ENCODE results near the gene STX8.

The STX8 gene

DNA sequence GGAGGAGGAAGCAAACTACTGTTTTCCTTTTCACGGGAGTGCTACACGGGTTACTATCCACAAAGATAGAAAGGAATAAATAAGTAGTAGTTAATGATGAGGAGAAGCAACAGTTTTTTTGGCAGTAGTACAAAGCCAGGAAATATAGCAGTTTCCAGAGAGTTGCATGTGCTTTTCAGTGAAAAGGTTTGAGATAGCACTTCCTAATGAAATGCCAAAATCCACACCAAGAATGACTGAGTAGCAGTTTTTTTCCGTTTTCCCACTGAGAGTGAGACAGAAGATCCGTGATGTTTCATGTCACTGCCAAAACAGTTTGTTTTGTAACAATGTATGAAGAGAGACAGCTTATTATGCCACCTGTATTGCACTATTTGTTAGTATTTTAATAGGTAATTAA, 129.1 kb downstream of the STX8 start:
- CTCF ChIA-PET = no interaction called here
- no peak overlapping the region for H3K4me3 ChIP-seq (ENCODE audit: low read depth, low read length)
- POLR2A ChIA-PET = no interaction called here
- DNase-seq (ENCODE audit: low read depth, low spot score) = no peak
- no peak for TF ChIP-seq CTCF (IDR thresholded peaks at IDR 0.05; ENCODE audit: insufficient read depth, low read length, missing control alignments)

DNA sequence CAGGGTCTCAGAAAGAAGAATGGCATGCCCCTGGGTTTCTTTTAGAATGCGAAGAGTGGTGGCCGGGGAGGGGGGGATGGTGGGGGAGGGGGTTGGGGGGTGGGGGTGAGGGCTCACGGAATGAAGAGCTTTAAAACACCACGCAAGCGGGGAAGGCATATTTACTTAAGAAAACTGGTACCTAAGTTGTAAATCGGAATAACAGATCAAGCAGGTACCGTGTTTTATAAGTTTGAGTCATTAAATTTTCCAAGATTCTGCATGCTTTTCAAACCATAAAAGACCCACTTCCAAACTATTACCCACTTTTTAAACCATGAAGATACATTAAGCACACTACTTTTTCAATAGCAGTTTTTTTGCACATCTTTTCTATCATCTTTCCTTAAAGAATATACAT, 130.2 kb downstream of the STX8 start:
- CTCF ChIA-PET = no interaction called here
- no peak overlapping the region for H3K4me3 ChIP-seq (ENCODE audit: low read depth, low read length)
- no peak for DNase-seq (ENCODE audit: low read depth, low spot score)
- POLR2A ChIA-PET = no interaction called here
- no peak for TF ChIP-seq CTCF (IDR thresholded peaks at IDR 0.05; ENCODE audit: insufficient read depth, low read length, missing control alignments)

DNA sequence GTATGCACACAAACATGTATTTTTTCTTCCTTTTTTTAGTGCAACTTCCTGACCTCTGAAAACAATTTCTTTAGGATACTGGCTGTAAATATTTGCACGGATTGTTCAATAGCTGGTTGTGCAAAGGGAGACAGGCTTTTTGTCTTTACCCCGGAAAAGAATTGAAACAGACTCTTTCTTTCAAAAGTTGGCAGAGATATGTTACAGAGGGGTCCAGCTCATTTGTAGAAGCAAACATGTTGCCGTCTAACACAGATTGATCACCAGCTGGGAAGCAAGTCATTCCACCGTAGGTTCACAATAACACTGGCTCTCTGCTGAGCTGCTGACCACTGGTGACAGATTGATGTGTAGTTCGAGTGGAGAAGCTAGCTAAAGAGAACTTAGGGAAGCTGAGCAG, 130.9 kb downstream of the STX8 start:
- no peak overlapping the region for H3K4me3 ChIP-seq (ENCODE audit: low read depth, low read length)
- no peak for TF ChIP-seq CTCF (IDR thresholded peaks at IDR 0.05; ENCODE audit: insufficient read depth, low read length, missing control alignments)
- POLR2A ChIA-PET = no interaction called here
- no peak for DNase-seq (ENCODE audit: low read depth, low spot score)
- CTCF ChIA-PET = no interaction called here

DNA sequence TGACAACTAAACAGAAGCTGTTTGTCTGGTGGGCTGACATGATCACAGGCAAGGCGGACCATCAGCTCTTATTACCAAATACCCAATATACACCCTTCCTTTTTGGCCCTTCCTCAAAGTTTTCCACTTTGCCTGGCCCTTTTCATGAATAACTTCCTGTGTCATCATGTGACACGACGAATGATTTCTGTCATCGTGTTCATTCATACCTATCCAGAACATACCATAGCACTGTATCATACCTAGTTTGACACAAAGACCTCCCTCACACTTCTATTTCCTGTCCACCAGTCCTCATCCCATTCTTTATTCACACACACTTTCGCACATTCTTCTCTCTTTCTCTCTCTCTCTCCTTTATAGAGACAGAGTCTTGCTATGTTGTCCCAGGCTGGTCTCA, 131.8 kb downstream of the STX8 start:
- ChIA-PET POLR2A (no interaction called here), CTCF (no interaction called here)
- TF ChIP-seq CTCF (IDR thresholded peaks at IDR 0.05; ENCODE audit: insufficient read depth, low read length, missing control alignments) = no peak
- H3K4me3 ChIP-seq (ENCODE audit: low read depth, low read length) = no peak overlapping the region
- DNase-seq (ENCODE audit: low read depth, low spot score) = no peak

DNA sequence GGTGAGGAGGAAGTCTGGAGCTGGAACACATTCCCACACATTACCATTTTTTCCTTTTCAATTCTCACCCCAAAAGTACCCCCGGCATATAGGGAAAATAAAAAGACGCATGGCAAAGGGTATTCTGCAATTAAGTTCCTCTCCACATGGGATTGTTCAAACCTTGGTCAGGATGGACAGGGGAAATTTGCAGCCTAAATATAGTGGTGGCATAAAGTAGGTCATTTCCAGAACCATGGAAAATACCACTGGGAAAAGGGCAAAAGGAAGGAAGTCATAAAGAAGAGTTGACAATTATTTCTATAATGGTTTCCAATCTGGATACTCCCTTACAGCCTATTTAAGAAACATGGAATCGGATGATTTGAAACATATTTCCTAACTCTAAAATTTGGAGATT, 135.8 kb downstream of the STX8 start:
- no peak overlapping the region for H3K4me3 ChIP-seq (ENCODE audit: low read depth, low read length)
- CTCF ChIA-PET = no interaction called here
- TF ChIP-seq CTCF (IDR thresholded peaks at IDR 0.05; ENCODE audit: insufficient read depth, low read length, missing control alignments) = no peak
- no peak for DNase-seq (ENCODE audit: low read depth, low spot score)
- POLR2A ChIA-PET = no interaction called here

DNA sequence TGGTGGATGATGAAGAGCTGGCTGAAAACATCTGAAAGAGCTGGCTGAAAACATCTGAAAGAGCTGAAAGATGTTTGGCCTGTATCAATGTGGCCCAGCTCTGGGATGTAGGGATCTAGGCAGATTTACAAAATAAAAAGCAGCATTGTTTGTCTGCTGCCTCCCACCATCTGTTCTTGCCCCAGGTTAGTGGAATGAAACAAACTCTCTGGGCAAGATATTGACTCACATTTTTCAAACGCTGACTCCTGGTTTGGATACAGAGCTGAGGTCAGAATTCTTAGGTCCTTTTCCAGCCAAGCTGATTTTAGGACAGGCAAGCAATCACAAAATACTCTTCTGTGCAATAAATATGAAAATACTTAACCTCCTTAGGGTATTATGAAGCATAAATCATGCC, 139.0 kb downstream of the STX8 start:
- no peak for TF ChIP-seq CTCF (IDR thresholded peaks at IDR 0.05; ENCODE audit: insufficient read depth, low read length, missing control alignments)
- CTCF ChIA-PET = interaction anchor here (1.0 kb wide), 1 partner anchor 85 kb away, joined by 3 read pairs; no protein-coding TSS in a partner anchor
- POLR2A ChIA-PET = no interaction called here
- no peak for DNase-seq (ENCODE audit: low read depth, low spot score)
- H3K4me3 ChIP-seq (ENCODE audit: low read depth, low read length) = no peak overlapping the region

All from AG04449 (cell line).